ENCODE measurements around the gene RBM24.

DNA sequence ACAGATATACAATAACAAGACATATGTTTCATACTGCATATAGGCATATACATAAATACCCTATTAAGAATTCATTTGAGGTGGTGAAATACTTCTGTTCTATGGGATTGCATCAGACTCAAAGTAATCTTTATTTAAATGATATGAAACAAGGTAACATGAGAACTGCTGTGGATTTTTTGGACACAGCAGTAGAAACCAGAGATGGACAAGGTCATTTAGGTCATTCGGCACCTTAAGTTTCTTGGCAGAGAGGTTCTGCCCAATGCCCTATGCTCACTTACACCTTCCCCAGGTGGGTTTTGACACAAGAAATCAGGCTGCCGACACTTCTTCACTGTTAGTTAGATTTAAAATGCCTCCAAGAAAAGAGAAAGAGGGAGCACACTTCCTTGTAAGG, 43.9 kb upstream of the RBM24 start:
- no peak for TF ChIP-seq CTCF (conservative IDR thresholded peaks at IDR 0.05)
- TF ChIP-seq ZFX (IDR thresholded peaks at IDR 0.05) = no peak
